Esophagus muscularis mucosa (tissue), 4 donors: Measurements from ENCODE around the gene PCDH9. TPM values are rescaled to one million over a fixed set of nuclear protein-coding genes. Genes with fewer than 3 reads are reported as not detected.
"Not testable (repeated sequence)": the region's sequence is repeated elsewhere in the genome, so short reads cannot be mapped to it uniquely, and the experiment has no call there.

Experiments used
- DNase-seq: peaks from one replicate; pipeline ENCODE4 v3.0.0-alpha.2; 2017; ENCODE audit errors: extremely low spot score
- H3K27ac ChIP-seq, 4 donors: fragments of 200-600 bp; sonication (generic); replicated peaks in 1 of 4; 1 replicate in 3 of 4; 2 replicates in 1 of 4; pipeline ENCODE4 v1.5.1; 2016 to 2019; ENCODE audit warnings: mild to moderate bottlenecking in 1 of 4
- H3K27me3 ChIP-seq, 4 donors: fragments of 200-600 bp; sonication (generic); one replicate each; pipeline versions ENCODE4 v1.5.1 to v1.6.0; 2016 to 2019
- H3K36me3 ChIP-seq, 4 donors: fragments of 200-600 bp; sonication (generic); one replicate each; pipeline ENCODE4 v1.5.1; 2016 to 2019
- H3K4me1 ChIP-seq, 4 donors: fragments of 200-600 bp; sonication (generic); one replicate each; pipeline ENCODE4 v1.5.1; 2016 to 2019
- H3K4me3 ChIP-seq, 4 donors: fragments of 200-600 bp; sonication (generic); 1 replicate in 2 of 4; 2 replicates in 2 of 4; pipeline ENCODE4 v1.5.1; 2016 to 2019; ENCODE audit warnings: mild to moderate bottlenecking in 4 of 4, moderate library complexity in 1 of 4
- H3K9me3 ChIP-seq, 4 donors: fragments of 200-600 bp; sonication (generic); 1 replicate in 3 of 4; 2 replicates in 1 of 4; pipeline ENCODE4 v1.5.1; 2016 to 2019
- CTCF ChIP-seq, 3 experiments: fragments of 200-600 bp in 2 of 3; fragments of 450-650 bp in 1 of 3; sonication (generic) in 2 of 3; IDR thresholded peaks; one replicate each; pipeline ENCODE4 v1.5.1; 2017 to 2019; ENCODE audit warnings: antibody characterized with exemption in 3 of 3, mild to moderate bottlenecking in 2 of 3, moderate library complexity in 1 of 3
- EP300 ChIP-seq: sonication (generic); formaldehyde crosslinking; IDR thresholded peaks from one replicate; pipeline ENCODE4 v1.6.1; 2017; ENCODE audit warnings: antibody characterized with exemption
- POLR2A ChIP-seq: fragments of 450-650 bp; IDR thresholded peaks from one replicate; pipeline ENCODE4 v1.6.1; 2017; ENCODE audit warnings: antibody characterized with exemption, moderate library complexity, mild to moderate bottlenecking, low read depth
- POLR2AphosphoS5 ChIP-seq, 2 donors: sonication (generic); formaldehyde crosslinking; IDR thresholded peaks; one replicate each; pipeline ENCODE4 v1.6.1; 2017; ENCODE audit warnings: antibody characterized with exemption in 2 of 2
- whole genome bisulfite sequencing: methylation state at CpG from one replicate; pipeline ENCODE4 v1.1.5; 2018; 5-methylcytosine and 5-hydroxymethylcytosine counted together
- intact Hi-C: fragments of 100-400 bp; cut with DNase I; formaldehyde crosslinking; loops from one replicate; pipeline ENCODE4 v1.15.1; 2023
- total RNA-seq, 4 donors: library from RNA; depleted of rRNA; stranded (reverse); fragments of >200 nt; gene quantifications; one replicate each; pipeline versions ENCODE4 v1.1.0 to v1.2.1, GENCODE V29; 2016

PCDH9 gene
- total RNA-seq, 4 donors from 2014 or later, result 33.8 to 81.8 (median 49.1) TPM

GRCh38 chr13:66888698-66889097 is 341.4 kb downstream of the PCDH9 start:
- H3K4me1 ChIP-seq, result peaks cover 3 to 23% (median 10%) of the 10 kb centered on the region in 4 donors
- no peaks in the 10 kb centered on the region for H3K9me3 ChIP-seq
- intact Hi-C loops, result no loop called here
- no peak for TF ChIP-seq POLR2AphosphoS5 (IDR thresholded peaks at IDR 0.05)
- TF ChIP-seq CTCF (IDR thresholded peaks at IDR 0.05), result no peak
- TF ChIP-seq EP300, result no peak
- no peak for TF ChIP-seq POLR2A
- no peaks in the 10 kb centered on the region for H3K36me3 ChIP-seq
- H3K4me3 ChIP-seq, result no peak overlapping the region
- 89% methylated on average over 1 of the region's 1 CpG for WGBS
- H3K27ac ChIP-seq, result no peak overlapping the region
- DNase-seq, result no peak
- no peaks in the 10 kb centered on the region for H3K27me3 ChIP-seq

GRCh38 chr13:66887088-66887487 is 343.0 kb downstream of the PCDH9 start:
- H3K27ac ChIP-seq, result no peak overlapping the region
- peaks cover 3 to 23% (median 10%) of the 10 kb centered on the region in 4 donors for H3K4me1 ChIP-seq
- no peak for DNase-seq
- intact Hi-C loops, result no loop called here
- H3K4me3 ChIP-seq, result no peak overlapping the region
- WGBS, result 26% methylated on average over 5 of the region's 5 CpGs
- H3K27me3 ChIP-seq, result no peaks in the 10 kb centered on the region
- H3K36me3 ChIP-seq, result no peaks in the 10 kb centered on the region
- TF ChIP-seq POLR2A, result no peak
- TF ChIP-seq POLR2AphosphoS5 (IDR thresholded peaks at IDR 0.05), result no peak
- TF ChIP-seq EP300, result no peak
- no peak for TF ChIP-seq CTCF (IDR thresholded peaks at IDR 0.05)
- H3K9me3 ChIP-seq, result no peaks in the 10 kb centered on the region

- Histone ChIP-seq H3K27me3 (no peaks in the 10 kb centered on the region), H3K36me3 (no peaks in the 10 kb centered on the region), H3K4me3 (no peak overlapping the region), H3K9me3 (no peaks in the 10 kb centered on the region), H3K4me1 (peaks cover 3 to 23% (median 10%) of the 10 kb centered on the region in 4 donors), H3K27ac (no peak overlapping the region)
- intact Hi-C loops, result no loop called here
- TF ChIP-seq CTCF (IDR thresholded peaks at IDR 0.05) (no peak), POLR2AphosphoS5 (IDR thresholded peaks at IDR 0.05) (no peak), POLR2A (no peak), EP300 (no peak)
- WGBS, result 55% methylated on average over 4 of the region's 4 CpGs
- no peak for DNase-seq
Measured at GRCh38 chr13:66886264-66886663, 343.9 kb downstream of the PCDH9 start.

GRCh38 chr13:66881170-66881569 is 349.0 kb downstream of the PCDH9 start:
- intact Hi-C loops, result not testable (repeated sequence)
- 90% methylated on average over 2 of the region's 2 CpGs for WGBS

GRCh38 chr13:66879988-66880387 is 350.1 kb downstream of the PCDH9 start:
- no peak overlapping the region for H3K27ac ChIP-seq
- no peaks in the 10 kb centered on the region for H3K9me3 ChIP-seq
- DNase-seq, result no peak
- intact Hi-C loops, result no loop called here
- no peaks in the 10 kb centered on the region for H3K27me3 ChIP-seq
- no peak overlapping the region for H3K4me3 ChIP-seq
- H3K4me1 ChIP-seq, result no peaks in the 10 kb centered on the region
- no peak for TF ChIP-seq POLR2AphosphoS5 (IDR thresholded peaks at IDR 0.05)
- TF ChIP-seq EP300, result no peak
- TF ChIP-seq CTCF (IDR thresholded peaks at IDR 0.05), result no peak
- TF ChIP-seq POLR2A, result no peak
- no peaks in the 10 kb centered on the region for H3K36me3 ChIP-seq
- WGBS, result 77% methylated on average over 1 of the region's 1 CpG

More at GRCh38 chr13:66881170-66881569, 349.0 kb downstream of the PCDH9 start:
- H3K9me3 ChIP-seq, H3K4me3 ChIP-seq, H3K27ac ChIP-seq, DNase-seq, H3K27me3 ChIP-seq, H3K4me1 ChIP-seq, H3K36me3 ChIP-seq: not testable (repeated sequence)
